Measurements from ENCODE around the gene RXRA.

The RXRA gene

DNA sequence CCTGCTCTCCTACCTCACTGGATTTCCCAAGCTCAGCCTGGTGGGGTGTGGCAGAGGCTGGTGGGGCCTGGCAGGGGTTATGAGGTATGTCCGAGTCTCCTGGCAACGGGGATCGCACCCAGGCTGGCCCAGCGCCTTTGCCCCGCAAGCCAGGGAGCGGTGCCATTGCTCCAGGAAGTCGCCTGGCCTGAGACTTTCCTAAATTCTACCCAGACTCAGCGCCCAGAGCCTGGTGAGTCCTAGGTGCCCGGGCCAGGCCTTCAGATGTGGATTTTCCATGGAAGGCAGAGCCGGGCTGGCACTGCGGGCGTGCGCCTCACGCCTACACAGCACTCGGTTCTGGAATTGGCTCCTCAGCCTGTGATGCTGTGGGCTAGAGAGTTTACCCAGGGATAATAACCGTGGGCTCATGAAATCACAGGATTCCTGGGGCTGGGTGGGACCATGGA is 159.9 kb downstream of the RXRA start:
- TF ChIP-seq, protein P1, sequence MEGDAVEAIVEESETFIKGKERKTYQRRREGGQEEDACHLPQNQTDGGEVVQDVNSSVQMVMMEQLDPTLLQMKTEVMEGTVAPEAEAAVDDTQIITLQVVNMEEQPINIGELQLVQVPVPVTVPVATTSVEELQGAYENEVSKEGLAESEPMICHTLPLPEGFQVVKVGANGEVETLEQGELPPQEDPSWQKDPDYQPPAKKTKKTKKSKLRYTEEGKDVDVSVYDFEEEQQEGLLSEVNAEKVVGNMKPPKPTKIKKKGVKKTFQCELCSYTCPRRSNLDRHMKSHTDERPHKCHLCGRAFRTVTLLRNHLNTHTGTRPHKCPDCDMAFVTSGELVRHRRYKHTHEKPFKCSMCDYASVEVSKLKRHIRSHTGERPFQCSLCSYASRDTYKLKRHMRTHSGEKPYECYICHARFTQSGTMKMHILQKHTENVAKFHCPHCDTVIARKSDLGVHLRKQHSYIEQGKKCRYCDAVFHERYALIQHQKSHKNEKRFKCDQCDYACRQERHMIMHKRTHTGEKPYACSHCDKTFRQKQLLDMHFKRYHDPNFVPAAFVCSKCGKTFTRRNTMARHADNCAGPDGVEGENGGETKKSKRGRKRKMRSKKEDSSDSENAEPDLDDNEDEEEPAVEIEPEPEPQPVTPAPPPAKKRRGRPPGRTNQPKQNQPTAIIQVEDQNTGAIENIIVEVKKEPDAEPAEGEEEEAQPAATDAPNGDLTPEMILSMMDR (IDR thresholded peaks at IDR 0.05): no peak
- no peaks in the 10 kb centered on the region for H3K4me1 ChIP-seq (ENCODE audit: control insufficient read depth in 1 of 2, insufficient read depth in 1 of 2, low read depth in 1 of 2, low read length in 1 of 2)
- peaks cover 7% of the 10 kb centered on the region for H3K27me3 ChIP-seq
- H3K27ac ChIP-seq: no peak overlapping the region
- H3K9me3 ChIP-seq: no peaks in the 10 kb centered on the region
- H3K4me3 ChIP-seq (ENCODE audit: low read depth in 1 of 2, low read length in 1 of 2): no peak overlapping the region
- no peaks in the 10 kb centered on the region for H3K36me3 ChIP-seq

DNA sequence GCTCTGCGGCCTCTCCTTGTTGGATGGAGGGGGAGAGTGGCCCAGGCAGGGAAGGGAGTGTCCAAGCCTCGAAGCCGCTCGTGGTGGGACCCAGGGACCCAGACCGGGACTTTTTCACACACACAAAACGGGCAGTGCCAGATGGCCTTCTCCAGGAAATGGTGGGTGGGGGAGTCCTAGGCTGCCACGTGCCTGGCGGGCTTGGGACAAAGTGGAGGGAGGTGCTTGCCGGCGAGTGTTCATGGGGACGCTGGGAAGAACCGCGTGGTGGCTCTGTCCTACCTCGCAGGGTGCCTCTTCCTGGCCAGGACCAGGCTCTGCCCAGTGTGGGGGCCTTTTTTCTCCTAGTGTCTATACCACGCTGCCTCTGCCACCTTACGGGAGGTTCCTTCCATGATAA is 160.3 kb downstream of the RXRA start:
- Histone ChIP-seq H3K9me3 (no peaks in the 10 kb centered on the region), H3K27me3 (peaks cover 7% of the 10 kb centered on the region)

More for the DNA sequence above, 160.3 kb downstream of the RXRA start:
- Histone ChIP-seq H3K4me3 (ENCODE audit: low read depth in 1 of 2, low read length in 1 of 2) (no peak overlapping the region), H3K36me3 (no peaks in the 10 kb centered on the region), H3K4me1 (ENCODE audit: control insufficient read depth in 1 of 2, insufficient read depth in 1 of 2, low read depth in 1 of 2, low read length in 1 of 2) (no peaks in the 10 kb centered on the region), H3K27ac (no peak overlapping the region)
- TF ChIP-seq, protein P1 (IDR thresholded peaks at IDR 0.05): no peak
